Ammon's horn (tissue), 1 donor: Measurements from ENCODE around the gene CRACR2A.

ENCODE experiments used
- DNase-seq: peaks from one replicate; pipeline ENCODE4 v3.0.0-alpha.2; 2016; ENCODE audit warnings: low spot score

The CRACR2A gene

GRCh38 chr12:3751151-3752095 lies 1.5 kb downstream of the CRACR2A start:
- DNase-seq = no peak

- DNase-seq = no peak
Observed at GRCh38 chr12:3750616-3751015, 2.3 kb downstream of the CRACR2A start.

- no peak for DNase-seq
Observed at GRCh38 chr12:3748620-3749019, 4.3 kb downstream of the CRACR2A start.

- DNase-seq = no peak
Observed at GRCh38 chr12:3747976-3748619, 4.8 kb downstream of the CRACR2A start.

- DNase-seq = no peak
Observed at GRCh38 chr12:3747543-3747942, 5.4 kb downstream of the CRACR2A start.

- DNase-seq = no peak
Observed at GRCh38 chr12:3746758-3747157, 6.2 kb downstream of the CRACR2A start.

- DNase-seq = no peak
Observed at GRCh38 chr12:3745152-3745551, 7.8 kb downstream of the CRACR2A start.

GRCh38 chr12:3744229-3744901 lies 8.5 kb downstream of the CRACR2A start:
- no peak for DNase-seq

GRCh38 chr12:3743803-3744202 lies 9.1 kb downstream of the CRACR2A start:
- no peak for DNase-seq

GRCh38 chr12:3741882-3742672 lies 10.8 kb downstream of the CRACR2A start:
- no peak for DNase-seq

- DNase-seq = no peak
Observed at GRCh38 chr12:3740480-3741231, 12.3 kb downstream of the CRACR2A start.

GRCh38 chr12:3735432-3735831 lies 17.5 kb downstream of the CRACR2A start:
- no peak for DNase-seq

GRCh38 chr12:3732901-3733300 lies 20.0 kb downstream of the CRACR2A start:
- DNase-seq = no peak

- DNase-seq = no peak
Observed at GRCh38 chr12:3730111-3730510, 22.8 kb downstream of the CRACR2A start.

- DNase-seq = no peak
Observed at GRCh38 chr12:3728686-3729085, 24.2 kb downstream of the CRACR2A start.

GRCh38 chr12:3727877-3728632 lies 24.9 kb downstream of the CRACR2A start:
- DNase-seq = no peak

- no peak for DNase-seq
Observed at GRCh38 chr12:3727354-3727753, 25.6 kb downstream of the CRACR2A start.

GRCh38 chr12:3726456-3726855 lies 26.5 kb downstream of the CRACR2A start:
- DNase-seq = no peak

- no peak for DNase-seq
Observed at GRCh38 chr12:3725388-3726115, 27.4 kb downstream of the CRACR2A start.
